ENCODE data around the gene ZBTB44.

DNA sequence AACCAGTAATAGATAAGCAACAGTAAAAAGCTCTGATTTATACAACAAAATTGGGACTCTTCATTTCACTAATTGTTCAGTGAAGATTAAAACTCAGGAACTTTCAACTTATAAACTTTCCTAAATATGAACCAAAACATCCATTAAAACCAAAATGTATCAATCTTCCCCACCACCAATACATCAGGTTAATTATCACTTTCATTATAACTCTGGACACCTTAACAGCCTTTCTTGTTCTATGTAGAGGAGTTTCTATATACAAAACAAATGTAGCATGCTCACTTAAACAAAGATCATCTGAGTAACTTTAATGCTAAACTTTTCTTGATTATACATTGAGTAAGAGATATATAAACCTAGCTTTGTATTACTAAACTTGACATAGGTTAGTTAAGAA lies 80.4 kb downstream of the ZBTB44 start:
- TF ChIP-seq, protein P1, sequence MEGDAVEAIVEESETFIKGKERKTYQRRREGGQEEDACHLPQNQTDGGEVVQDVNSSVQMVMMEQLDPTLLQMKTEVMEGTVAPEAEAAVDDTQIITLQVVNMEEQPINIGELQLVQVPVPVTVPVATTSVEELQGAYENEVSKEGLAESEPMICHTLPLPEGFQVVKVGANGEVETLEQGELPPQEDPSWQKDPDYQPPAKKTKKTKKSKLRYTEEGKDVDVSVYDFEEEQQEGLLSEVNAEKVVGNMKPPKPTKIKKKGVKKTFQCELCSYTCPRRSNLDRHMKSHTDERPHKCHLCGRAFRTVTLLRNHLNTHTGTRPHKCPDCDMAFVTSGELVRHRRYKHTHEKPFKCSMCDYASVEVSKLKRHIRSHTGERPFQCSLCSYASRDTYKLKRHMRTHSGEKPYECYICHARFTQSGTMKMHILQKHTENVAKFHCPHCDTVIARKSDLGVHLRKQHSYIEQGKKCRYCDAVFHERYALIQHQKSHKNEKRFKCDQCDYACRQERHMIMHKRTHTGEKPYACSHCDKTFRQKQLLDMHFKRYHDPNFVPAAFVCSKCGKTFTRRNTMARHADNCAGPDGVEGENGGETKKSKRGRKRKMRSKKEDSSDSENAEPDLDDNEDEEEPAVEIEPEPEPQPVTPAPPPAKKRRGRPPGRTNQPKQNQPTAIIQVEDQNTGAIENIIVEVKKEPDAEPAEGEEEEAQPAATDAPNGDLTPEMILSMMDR (conservative IDR thresholded peaks at IDR 0.05): no peak
- no peak for TF ChIP-seq EZH2 (IDR thresholded peaks at IDR 0.05; ENCODE audit: low read depth)

All from PC-9 (cell line).